MM.1S (cell line): ENCODE measurements around the gene CERS6.
A peak's percentile ranks its signal among the peaks of the same experiment; 100 is the strongest.

Experiments
- DNase-seq: peaks from one replicate; pipeline ENCODE4 v3.0.0-alpha.2; 2015
- H2AFZ ChIP-seq: fragments of 300-600 bp; sonication (generic); 2 replicates; pipeline ENCODE4 v1.6.0; 2016; ENCODE audit warnings: antibody characterized with exemption, low read length
- H3F3A ChIP-seq: fragments of 300-600 bp; sonication (generic); 2 replicates; pipeline ENCODE4 v1.6.1; 2016; ENCODE audit warnings: mild to moderate bottlenecking, antibody characterized with exemption, low read length, moderate library complexity, mixed read lengths; ENCODE audit not compliant: insufficient read depth
- H3K27ac ChIP-seq: fragments of 300-600 bp; sonication (generic); 2 replicates; pipeline ENCODE4 v1.5.1; 2016; ENCODE audit warnings: mild to moderate bottlenecking, low read length
- H3K27me3 ChIP-seq: fragments of 300-600 bp; sonication (generic); replicated peaks from 2 replicates; pipeline ENCODE4 v1.6.0; 2016; ENCODE audit warnings: low read length; ENCODE audit not compliant: insufficient read depth
- H3K36me3 ChIP-seq: fragments of 300-600 bp; sonication (generic); replicated peaks from 2 replicates; pipeline ENCODE4 v1.6.1; 2016; ENCODE audit warnings: mild to moderate bottlenecking, low read length, mixed read lengths; ENCODE audit not compliant: insufficient read depth
- H3K4me1 ChIP-seq: fragments of 300-600 bp; sonication (generic); 2 replicates; pipeline ENCODE4 v1.6.1; 2016; ENCODE audit warnings: low read length, mixed read lengths
- H3K4me2 ChIP-seq: fragments of 300-600 bp; sonication (generic); 2 replicates; pipeline ENCODE4 v1.6.0; 2016; ENCODE audit warnings: low read depth, low read length
- H3K4me3 ChIP-seq: fragments of 300-600 bp; sonication (generic); 2 replicates; pipeline ENCODE4 v1.5.1; 2016; ENCODE audit warnings: low read length, mixed read lengths
- H3K79me2 ChIP-seq: fragments of 300-600 bp; sonication (generic); 2 replicates; pipeline ENCODE4 v1.6.1; 2016; ENCODE audit warnings: mixed run types, low read length, mixed read lengths
- H3K9ac ChIP-seq: fragments of 300-600 bp; sonication (generic); 2 replicates; pipeline ENCODE4 v1.6.1; 2016; ENCODE audit warnings: low read length, mixed read lengths
- H3K9me2 ChIP-seq: fragments of 300-600 bp; sonication (generic); replicated peaks from 2 replicates; pipeline ENCODE4 v1.6.1; 2016; ENCODE audit warnings: mild to moderate bottlenecking, low read length, mixed read lengths; ENCODE audit not compliant: insufficient read depth
- H3K9me3 ChIP-seq: fragments of 300-600 bp; sonication (generic); replicated peaks from 2 replicates; pipeline ENCODE4 v1.6.1; 2016; ENCODE audit warnings: mild to moderate bottlenecking, low read length, mixed read lengths; ENCODE audit not compliant: insufficient read depth
- H4K20me1 ChIP-seq: fragments of 300-600 bp; sonication (generic); 2 replicates; pipeline ENCODE4 v1.6.1; 2016; ENCODE audit warnings: mild to moderate bottlenecking, low read length, moderate library complexity, mixed read lengths; ENCODE audit not compliant: insufficient read depth
- CTCF ChIP-seq: fragments of 300-600 bp; sonication (generic); IDR thresholded peaks from 2 replicates; pipeline ENCODE4 v1.5.1; 2016; ENCODE audit warnings: antibody characterized with exemption, low read length, mixed read lengths
- EZH2 ChIP-seq: fragments of 300-600 bp; sonication (generic); optimal IDR thresholded peaks from 2 replicates; pipeline ENCODE3; 2017; ENCODE audit warnings: low read depth, mild to moderate bottlenecking, antibody characterized with exemption, low read length, mixed read lengths
- EZH2phosphoT487 ChIP-seq: fragments of 300-600 bp; sonication (generic); IDR thresholded peaks from 2 replicates; pipeline ENCODE4 v1.6.1; 2018; ENCODE audit warnings: antibody characterized with exemption, low read length

The CERS6 gene

GRCh38 chr2:168480356-168480755 lies 24.3 kb downstream of the CERS6 start:
- no peak for DNase-seq
- Histone ChIP-seq H3F3A (peaks cover 9% of the 10 kb centered on the region), H3K79me2 (peaks cover 92% of the 10 kb centered on the region)

GRCh38 chr2:168480825-168481585 lies 24.9 kb downstream of the CERS6 start:
- Histone ChIP-seq H3K27me3 (no peaks in the 10 kb centered on the region), H3K27ac (no peak overlapping the region), H3K4me2 (peak overlapping the region; percentile 3; the same call in 1 of the 2 replicates), H3F3A (peaks cover 9% of the 10 kb centered on the region), H4K20me1 (no peaks in the 10 kb centered on the region), H3K4me3 (no peak overlapping the region), H3K9ac (no peak overlapping the region), H3K36me3 (no peaks in the 10 kb centered on the region), H3K9me3 (no peaks in the 10 kb centered on the region), H3K4me1 (peaks cover 18% of the 10 kb centered on the region), H3K79me2 (peaks cover 93% of the 10 kb centered on the region), H3K9me2 (no peaks in the 10 kb centered on the region), H2AFZ (no peak overlapping the region)
- TF ChIP-seq EZH2 (no peak), EZH2phosphoT487 (no peak), CTCF (no peak)
- DNase-seq: peak; percentile 38

More at GRCh38 chr2:168480356-168480755, 24.3 kb downstream of the CERS6 start:
- Histone ChIP-seq H3K4me2 (peak overlapping the region; percentile 3; the same call in 1 of the 2 replicates), H3K9me3 (no peaks in the 10 kb centered on the region), H3K27ac (no peak overlapping the region), H3K9me2 (no peaks in the 10 kb centered on the region), H3K9ac (no peak overlapping the region), H3K36me3 (no peaks in the 10 kb centered on the region), H3K27me3 (no peaks in the 10 kb centered on the region), H3K4me3 (no peak overlapping the region), H2AFZ (no peak overlapping the region), H4K20me1 (no peaks in the 10 kb centered on the region), H3K4me1 (peaks cover 18% of the 10 kb centered on the region)
- TF ChIP-seq CTCF (no peak), EZH2phosphoT487 (no peak), EZH2 (no peak)

GRCh38 chr2:168482269-168482668 lies 26.2 kb downstream of the CERS6 start:
- peaks cover 93% of the 10 kb centered on the region for H3K79me2 ChIP-seq
- TF ChIP-seq EZH2phosphoT487: no peak
- TF ChIP-seq EZH2: no peak
- TF ChIP-seq CTCF: no peak
- DNase-seq: no peak
- H3K9ac ChIP-seq: no peak overlapping the region
- no peak overlapping the region for H2AFZ ChIP-seq
- no peak overlapping the region for H3K27ac ChIP-seq
- H3K27me3 ChIP-seq: no peaks in the 10 kb centered on the region
- peaks cover 18% of the 10 kb centered on the region for H3K4me1 ChIP-seq
- H4K20me1 ChIP-seq: no peaks in the 10 kb centered on the region
- no peaks in the 10 kb centered on the region for H3K36me3 ChIP-seq
- peaks cover 9% of the 10 kb centered on the region for H3F3A ChIP-seq
- H3K4me2 ChIP-seq: no peak overlapping the region
- H3K9me2 ChIP-seq: no peaks in the 10 kb centered on the region
- H3K4me3 ChIP-seq: no peak overlapping the region
- H3K9me3 ChIP-seq: no peaks in the 10 kb centered on the region
